Natural killer cell treated with Interleukin-12 subunit alpha and Interleukin-12 subunit beta and Interleukin-15 and Interleukin-18, amount 100 ng/mL, for 72 hours (primary cell): ENCODE results near the gene EVI2B. TPM values are rescaled to one million over a fixed set of nuclear protein-coding genes. Genes with fewer than 3 reads are reported as not detected.
"Not testable (repeated sequence)": the region's sequence is repeated elsewhere in the genome, so short reads cannot be mapped to it uniquely, and the experiment has no call there.

Experiments
- ATAC-seq, 2 donors: fragments of 150-1000 bp; cut with Tn5 transposase in 1 of 2; sonication (Bioruptor Pico), chemical (Tn5 transposase) in 1 of 2; 2 replicates each; pipeline ENCODE4 v1.10.0; 2021
- DNase-seq: peaks from one replicate; pipeline ENCODE4 v3.0.0; 2022; ENCODE audit warnings: low spot score
- H3K27ac Mint-ChIP-seq, 2 donors: 1 replicate in 1 of 2; 2 replicates in 1 of 2; pipeline ENCODE4 v1.8.0; 2022; ENCODE audit warnings: mixed read lengths in 2 of 2, mild to moderate bottlenecking in 1 of 2, moderate library complexity in 1 of 2
- H3K27me3 Mint-ChIP-seq, 2 donors: 1 replicate in 1 of 2; 2 replicates in 1 of 2; pipeline ENCODE4 v1.8.0; 2022; ENCODE audit warnings: mixed read lengths in 2 of 2
- H3K36me3 Mint-ChIP-seq: one replicate; pipeline ENCODE4 v1.8.0; 2022; ENCODE audit warnings: mixed read lengths
- H3K4me1 Mint-ChIP-seq, 2 donors: 1 replicate in 1 of 2; 2 replicates in 1 of 2; pipeline ENCODE4 v1.8.0; 2022; ENCODE audit warnings: low read depth in 2 of 2, mixed read lengths in 2 of 2, mild to moderate bottlenecking in 1 of 2
- H3K4me3 Mint-ChIP-seq: one replicate; pipeline ENCODE4 v1.8.0; 2022; ENCODE audit warnings: mixed read lengths
- H3K9me3 Mint-ChIP-seq: 2 replicates; pipeline ENCODE4 v1.8.0; 2022; ENCODE audit warnings: mixed read lengths
- total RNA-seq, 2 donors: library from RNA; stranded (reverse); gene quantifications; one replicate each; pipeline ENCODE4 v1.2.3, GENCODE V29; 2022

Gene EVI2B, protein sequence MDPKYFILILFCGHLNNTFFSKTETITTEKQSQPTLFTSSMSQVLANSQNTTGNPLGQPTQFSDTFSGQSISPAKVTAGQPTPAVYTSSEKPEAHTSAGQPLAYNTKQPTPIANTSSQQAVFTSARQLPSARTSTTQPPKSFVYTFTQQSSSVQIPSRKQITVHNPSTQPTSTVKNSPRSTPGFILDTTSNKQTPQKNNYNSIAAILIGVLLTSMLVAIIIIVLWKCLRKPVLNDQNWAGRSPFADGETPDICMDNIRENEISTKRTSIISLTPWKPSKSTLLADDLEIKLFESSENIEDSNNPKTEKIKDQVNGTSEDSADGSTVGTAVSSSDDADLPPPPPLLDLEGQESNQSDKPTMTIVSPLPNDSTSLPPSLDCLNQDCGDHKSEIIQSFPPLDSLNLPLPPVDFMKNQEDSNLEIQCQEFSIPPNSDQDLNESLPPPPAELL
- 10 to 100 TPM; 16.3 to 28.0 TPM for total RNA-seq

DNA sequence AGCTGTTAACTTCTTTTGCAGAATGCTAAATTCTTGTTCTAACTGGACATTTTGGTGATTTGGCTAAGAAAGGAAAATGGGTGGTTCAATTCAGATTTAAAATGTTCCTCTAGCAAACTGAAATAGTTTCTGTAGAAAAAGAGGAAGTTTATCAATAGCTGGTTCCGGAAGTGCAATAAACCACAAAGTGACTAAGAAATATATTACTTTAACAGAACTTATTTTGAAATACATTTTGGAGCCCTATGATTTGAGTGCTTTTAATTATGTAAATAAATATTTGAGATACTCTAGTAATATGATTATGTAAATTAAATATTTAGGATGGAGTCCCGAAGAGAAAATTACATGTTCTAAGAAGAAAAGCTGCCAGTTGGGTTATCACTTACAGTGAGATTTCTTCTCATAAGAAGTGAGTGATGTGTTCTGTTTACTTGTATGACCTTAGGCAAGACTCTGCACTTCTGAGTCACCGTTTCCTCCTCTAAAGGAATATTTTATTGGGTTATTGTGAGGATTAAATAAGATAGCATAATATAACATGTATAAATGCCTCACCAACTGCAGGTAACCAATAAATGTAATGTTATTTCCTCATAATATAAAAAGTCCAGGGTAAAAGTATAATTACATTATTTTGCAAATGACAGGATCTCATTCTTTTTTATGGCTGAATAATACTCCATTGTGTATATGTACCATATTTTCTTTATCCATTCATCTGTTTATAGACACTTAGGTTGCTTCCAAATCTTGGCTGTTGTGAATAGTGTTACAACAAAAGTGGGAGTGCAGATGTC, at the start of gene EVI2B:
EVI2B (minus strand) TSS at position 73 of the 800 bp plus-strand sequence. CDS start 8,445 bp downstream, outside the sequence.
- Mint-ChIP-seq H3K9me3 (no peaks in the 10 kb centered on the region), H3K27me3 (no peaks in the 10 kb centered on the region), H3K4me1 (peaks cover 39 to 60% of the 10 kb centered on the region in 2 donors), H3K27ac (peak within 1 kb of the TSS; percentile 90 to 93), H3K36me3 (peaks cover 11% of the 10 kb centered on the region), H3K4me3 (peak within 1 kb of the TSS; percentile 79)
- DNase-seq (peak; percentile 65), ATAC-seq (peak; percentile 77 to 79)

DNA sequence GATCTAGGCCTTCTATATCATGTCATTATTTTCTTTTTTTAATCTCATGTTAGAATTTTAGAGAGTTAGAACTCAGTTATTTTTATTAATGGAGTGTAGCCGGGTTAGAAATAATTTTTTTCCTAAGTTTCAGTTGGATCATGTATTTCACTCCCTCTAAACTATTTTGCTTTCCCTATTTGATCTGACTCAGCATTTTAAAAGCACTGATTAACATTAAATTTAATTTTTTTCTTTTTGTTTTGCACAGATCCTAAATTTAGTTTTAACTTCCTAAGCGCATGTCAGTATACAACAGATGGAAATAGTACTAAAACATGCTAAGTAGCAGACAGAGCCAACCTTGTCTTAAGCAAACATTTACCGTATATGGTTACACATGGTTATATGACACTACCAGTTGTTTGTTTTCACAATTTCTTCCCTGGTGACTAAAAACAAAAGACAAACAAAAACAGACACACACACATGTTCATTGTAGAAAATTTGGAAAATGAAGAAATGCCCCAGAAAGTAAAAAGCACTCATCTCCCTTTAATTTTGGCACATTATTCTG, 44.1 kb upstream of the EVI2B start:
- Mint-ChIP-seq H3K4me1 (no peaks in the 10 kb centered on the region), H3K9me3 (no peaks in the 10 kb centered on the region), H3K4me3 (no peak overlapping the region), H3K27ac (no peak overlapping the region), H3K36me3 (peaks cover 25% of the 10 kb centered on the region), H3K27me3 (no peaks in the 10 kb centered on the region)
- no peak for DNase-seq
- ATAC-seq: no peak

DNA sequence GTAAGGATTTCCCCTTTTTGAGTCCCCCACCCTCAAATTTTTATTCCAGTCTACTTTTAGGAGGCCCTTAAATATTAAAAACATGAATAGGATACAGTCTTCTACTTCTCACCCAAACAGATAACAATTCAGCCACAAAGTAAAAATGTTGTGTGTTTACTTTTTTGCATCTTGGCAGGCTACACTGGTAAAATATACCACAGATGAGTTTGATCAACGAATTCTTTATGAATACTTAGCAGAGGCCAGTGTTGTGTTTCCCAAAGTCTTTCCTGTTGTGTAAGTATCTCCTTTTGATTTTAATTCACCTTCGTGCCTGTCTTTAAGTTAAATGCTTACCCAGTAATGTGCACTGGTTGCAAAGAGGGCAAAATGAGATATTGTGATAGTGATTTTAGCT, 43.2 kb upstream of the EVI2B start:
- Mint-ChIP-seq H3K4me1 (no peaks in the 10 kb centered on the region), H3K27me3 (no peaks in the 10 kb centered on the region), H3K9me3 (no peaks in the 10 kb centered on the region), H3K27ac (no peak overlapping the region), H3K36me3 (peaks cover 25% of the 10 kb centered on the region), H3K4me3 (no peak overlapping the region)
- ATAC-seq (no peak), DNase-seq (no peak)

DNA sequence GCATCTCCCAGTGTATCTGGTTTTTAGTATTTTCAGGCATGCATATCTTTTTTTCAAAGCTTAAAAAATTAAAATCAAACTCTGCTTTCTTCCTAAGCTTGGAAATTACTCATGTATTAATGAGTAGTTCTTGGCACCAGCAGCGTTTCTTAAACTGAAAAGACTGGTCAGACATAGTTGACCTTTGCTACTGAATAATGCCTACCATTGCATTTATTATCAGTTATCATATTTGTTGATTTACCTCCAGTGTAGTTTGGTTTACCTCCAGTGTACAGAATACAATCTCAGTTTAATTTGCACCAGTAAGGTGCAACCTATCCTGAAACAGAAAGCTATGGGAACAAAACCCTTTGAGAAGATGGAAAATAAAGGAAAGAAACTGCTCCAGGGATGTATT, 42.1 kb upstream of the EVI2B start:
- H3K36me3 Mint-ChIP-seq: peaks cover 21% of the 10 kb centered on the region
- ATAC-seq: no peak
- H3K4me1 Mint-ChIP-seq: no peaks in the 10 kb centered on the region
- H3K4me3 Mint-ChIP-seq: no peak overlapping the region
- no peaks in the 10 kb centered on the region for H3K27me3 Mint-ChIP-seq
- H3K9me3 Mint-ChIP-seq: no peaks in the 10 kb centered on the region
- H3K27ac Mint-ChIP-seq: no peak overlapping the region
- no peak for DNase-seq

DNA sequence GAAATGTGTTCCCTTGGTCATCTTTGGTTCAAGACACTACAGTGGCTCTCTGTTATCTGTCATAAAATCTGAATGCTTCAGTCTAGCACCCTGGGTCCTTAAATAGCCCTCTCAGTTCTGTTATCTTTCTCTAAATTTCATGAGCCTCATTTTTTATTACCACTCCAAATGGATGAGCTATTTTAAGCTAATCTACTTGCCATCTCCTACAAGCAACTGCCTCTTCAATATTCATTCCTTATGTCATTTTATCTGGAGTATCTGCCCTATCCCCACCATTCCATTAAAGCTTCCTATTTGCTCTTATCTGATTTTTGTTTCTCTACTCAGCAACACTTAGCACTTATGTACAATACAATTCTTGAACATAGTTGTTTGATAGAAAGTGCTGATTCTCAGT, 35.6 kb upstream of the EVI2B start:
- no peaks in the 10 kb centered on the region for H3K27me3 Mint-ChIP-seq
- H3K9me3 Mint-ChIP-seq: no peaks in the 10 kb centered on the region
- H3K4me1 Mint-ChIP-seq: no peaks in the 10 kb centered on the region
- H3K36me3 Mint-ChIP-seq: peaks cover 19% of the 10 kb centered on the region
- ATAC-seq (no peak), DNase-seq (no peak)
- H3K27ac Mint-ChIP-seq: no peak overlapping the region
- no peak overlapping the region for H3K4me3 Mint-ChIP-seq

DNA sequence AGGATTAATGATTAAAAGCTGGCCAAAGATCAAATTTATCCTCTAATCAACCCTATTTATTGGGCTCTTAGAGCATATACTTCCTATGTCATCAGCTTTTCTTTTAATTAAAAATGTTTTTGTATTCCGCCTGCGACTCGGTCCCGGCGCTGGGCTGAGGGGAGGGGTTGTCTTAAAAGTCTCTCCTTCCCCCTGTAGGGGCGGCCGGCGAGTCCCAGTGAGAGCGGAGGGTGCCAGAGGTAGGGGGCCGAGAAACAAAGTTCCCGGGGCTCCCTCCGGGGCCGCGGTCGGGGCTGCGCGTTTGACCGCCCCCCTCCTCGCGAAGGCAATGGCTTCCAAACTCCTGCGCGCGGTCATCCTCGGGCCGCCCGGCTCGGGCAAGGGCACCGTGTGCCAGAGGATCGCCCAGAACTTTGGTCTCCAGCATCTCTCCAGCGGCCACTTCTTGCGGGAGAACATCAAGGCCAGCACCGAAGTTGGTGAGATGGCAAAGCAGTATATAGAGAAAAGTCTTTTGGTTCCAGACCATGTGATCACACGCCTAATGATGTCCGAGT, 31.4 kb upstream of the EVI2B start:
- H3K27me3 Mint-ChIP-seq, H3K4me3 Mint-ChIP-seq, H3K9me3 Mint-ChIP-seq, H3K4me1 Mint-ChIP-seq, H3K27ac Mint-ChIP-seq, DNase-seq: not testable (repeated sequence)
- H3K36me3 Mint-ChIP-seq: peaks cover 11% of the 10 kb centered on the region
- ATAC-seq: peak in 1 of 2 donors; percentile 32

DNA sequence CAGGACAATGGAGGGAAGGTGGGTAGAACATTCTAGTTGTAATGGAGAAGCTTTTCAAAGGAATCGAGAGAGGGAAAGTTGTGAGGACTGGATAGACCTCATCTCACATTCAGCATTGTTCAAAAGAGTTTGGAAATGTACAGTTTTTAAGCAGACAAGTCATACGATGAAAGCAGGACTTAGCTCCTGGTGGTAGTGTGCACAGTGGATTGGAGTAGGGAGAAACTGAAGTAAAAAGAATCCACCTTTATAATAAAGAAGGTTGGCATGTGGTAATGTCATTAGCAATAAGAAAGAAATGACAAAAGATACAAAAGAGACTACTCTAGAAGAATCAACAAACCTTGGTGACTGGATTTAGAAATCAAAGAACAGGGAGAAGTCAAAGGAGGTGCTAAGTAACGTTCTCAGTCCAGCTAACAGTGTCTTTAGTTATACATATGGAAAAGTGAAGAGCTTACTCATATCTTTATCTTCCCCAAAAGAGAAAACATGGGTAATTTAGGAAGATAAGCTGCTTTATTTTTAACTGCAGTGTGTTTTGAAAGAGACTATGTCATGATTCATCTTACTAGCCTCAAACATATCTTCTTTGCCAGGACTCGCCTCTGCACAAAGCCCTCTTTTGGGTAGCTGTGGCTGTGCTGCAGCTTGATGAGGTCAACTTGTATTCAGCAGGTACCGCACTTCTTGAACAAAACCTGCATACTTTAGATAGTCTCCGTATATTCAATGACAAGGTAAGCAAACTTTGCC, 26.2 kb upstream of the EVI2B start:
- peaks cover 5% of the 10 kb centered on the region for H3K36me3 Mint-ChIP-seq
- no peak overlapping the region for H3K27ac Mint-ChIP-seq
- DNase-seq (no peak), ATAC-seq (no peak)
- no peaks in the 10 kb centered on the region for H3K9me3 Mint-ChIP-seq
- H3K4me3 Mint-ChIP-seq: no peak overlapping the region
- no peaks in the 10 kb centered on the region for H3K27me3 Mint-ChIP-seq
- no peaks in the 10 kb centered on the region for H3K4me1 Mint-ChIP-seq

DNA sequence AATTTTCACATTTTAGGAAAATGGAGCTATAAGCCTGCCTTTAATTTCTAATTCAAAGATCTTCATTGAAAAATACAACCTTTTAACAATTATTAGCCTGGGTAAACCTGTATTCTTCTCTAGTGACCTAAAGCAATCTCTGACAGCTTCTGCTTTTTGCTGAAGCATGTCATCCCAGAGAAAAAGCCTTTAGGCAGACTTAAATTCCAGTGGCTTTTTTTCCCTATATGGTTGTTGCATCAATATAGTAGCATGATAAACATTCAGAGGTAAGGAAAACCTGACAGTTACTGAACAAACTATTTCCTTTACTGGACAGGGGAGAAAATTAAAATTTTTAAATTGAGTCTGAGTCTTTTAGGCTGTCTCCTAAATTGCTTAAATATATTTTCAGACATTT, 15.4 kb upstream of the EVI2B start:
- no peaks in the 10 kb centered on the region for H3K36me3 Mint-ChIP-seq
- H3K9me3 Mint-ChIP-seq: no peaks in the 10 kb centered on the region
- H3K4me3 Mint-ChIP-seq: no peak overlapping the region
- DNase-seq (no peak), ATAC-seq (no peak)
- H3K4me1 Mint-ChIP-seq: no peaks in the 10 kb centered on the region
- H3K27ac Mint-ChIP-seq: no peak overlapping the region
- no peaks in the 10 kb centered on the region for H3K27me3 Mint-ChIP-seq

DNA sequence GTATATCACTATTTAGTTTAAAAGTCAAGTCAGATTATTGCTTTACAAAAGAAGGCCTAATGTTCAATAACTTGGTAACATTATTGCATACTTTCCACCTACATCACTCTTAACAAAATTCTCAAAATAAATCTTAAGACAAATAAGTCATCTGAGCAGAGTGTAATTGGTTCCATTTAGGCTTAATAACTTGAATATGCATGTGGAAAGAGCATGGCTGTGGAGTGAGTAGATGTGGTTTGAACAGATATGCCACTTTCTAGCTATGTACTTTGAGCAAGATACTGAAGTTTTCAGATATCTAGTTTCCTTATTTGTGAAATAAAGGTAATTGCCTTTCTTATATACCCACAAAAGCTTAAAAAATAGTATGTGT, 14.3 kb upstream of the EVI2B start:
- no peak for ATAC-seq
- Mint-ChIP-seq H3K27ac (no peak overlapping the region), H3K4me3 (no peak overlapping the region), H3K4me1 (peaks cover 4 to 5% of the 10 kb centered on the region in 2 donors), H3K27me3 (no peaks in the 10 kb centered on the region), H3K9me3 (no peaks in the 10 kb centered on the region), H3K36me3 (no peaks in the 10 kb centered on the region)
- DNase-seq: no peak

DNA sequence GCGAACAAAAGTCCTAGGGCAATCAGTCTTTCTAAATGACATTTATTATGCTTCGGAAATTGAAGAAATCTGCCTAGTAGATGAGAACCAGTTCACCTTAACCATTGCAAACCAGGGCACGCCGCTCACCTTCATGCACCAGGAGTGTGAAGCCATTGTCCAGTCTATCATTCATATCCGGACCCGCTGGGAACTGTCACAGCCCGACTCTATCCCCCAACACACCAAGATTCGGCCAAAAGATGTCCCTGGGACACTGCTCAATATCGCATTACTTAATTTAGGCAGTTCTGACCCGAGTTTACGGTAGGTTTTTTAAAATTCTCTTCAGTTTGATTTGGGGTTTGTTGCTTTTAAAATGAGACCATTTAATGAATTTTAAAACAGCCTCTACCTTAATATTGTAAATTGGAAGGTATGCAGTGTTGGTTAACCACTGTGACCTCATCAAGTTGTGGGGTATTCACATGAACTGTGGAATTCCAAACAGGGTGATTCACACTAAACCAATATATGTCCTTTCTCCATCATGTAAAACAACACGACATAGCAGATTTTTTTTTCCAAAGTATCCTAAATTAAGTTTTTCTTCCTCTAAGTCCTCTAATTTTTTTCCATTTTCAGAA, 13.8 kb upstream of the EVI2B start:
- H3K4me3 Mint-ChIP-seq: no peak overlapping the region
- DNase-seq: no peak
- no peak for ATAC-seq
- H3K36me3 Mint-ChIP-seq: no peaks in the 10 kb centered on the region
- no peak overlapping the region for H3K27ac Mint-ChIP-seq
- H3K4me1 Mint-ChIP-seq: peaks cover 5 to 6% of the 10 kb centered on the region in 2 donors
- no peaks in the 10 kb centered on the region for H3K9me3 Mint-ChIP-seq
- no peaks in the 10 kb centered on the region for H3K27me3 Mint-ChIP-seq

DNA sequence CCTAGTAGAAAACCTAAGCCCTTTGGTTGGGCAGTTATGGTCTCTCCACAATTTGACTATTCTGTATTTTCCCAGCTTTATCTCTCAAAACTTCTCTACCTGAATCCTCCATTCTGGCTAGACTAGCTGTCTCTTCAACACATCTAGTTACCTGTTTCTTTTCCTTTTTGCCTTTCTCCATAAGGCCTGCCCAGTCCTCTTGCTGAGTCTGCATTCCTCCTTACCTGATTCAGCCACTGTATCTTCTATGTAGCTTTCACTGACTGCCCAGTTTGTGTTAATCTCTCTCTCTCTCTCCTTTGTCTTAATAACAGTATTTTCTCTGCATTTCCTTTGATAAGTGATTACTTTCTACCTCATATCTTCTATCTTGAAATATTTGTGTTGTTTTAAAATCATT, 9.7 kb upstream of the EVI2B start:
- ATAC-seq (no peak), DNase-seq (no peak)
- Mint-ChIP-seq H3K36me3 (peaks cover 4% of the 10 kb centered on the region), H3K9me3 (no peaks in the 10 kb centered on the region), H3K4me1 (peaks cover 21 to 33% of the 10 kb centered on the region in 2 donors), H3K4me3 (no peak overlapping the region), H3K27ac (peak overlapping the region; percentile 57 to 93), H3K27me3 (no peaks in the 10 kb centered on the region)

DNA sequence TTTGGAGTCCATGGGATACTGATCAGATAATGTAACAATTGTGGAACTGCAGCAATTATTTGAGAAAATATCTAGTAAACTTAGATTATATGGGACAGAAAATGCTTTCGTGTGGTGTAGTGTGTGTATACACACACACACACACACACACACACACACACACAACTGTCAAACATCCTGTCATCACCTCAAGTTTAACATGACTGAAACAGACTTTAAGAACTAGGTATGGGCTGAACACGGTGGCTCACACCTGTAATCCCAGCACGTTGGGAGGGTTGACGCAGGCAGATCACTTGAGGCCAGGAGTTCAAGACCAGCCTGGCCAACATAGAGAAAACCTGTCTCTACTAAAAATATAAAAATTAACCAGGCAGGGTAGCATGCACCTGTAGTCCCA, 8.1 kb upstream of the EVI2B start:
- Mint-ChIP-seq H3K4me3 (peak overlapping the region; percentile 91), H3K36me3 (peaks cover 11% of the 10 kb centered on the region), H3K27me3 (no peaks in the 10 kb centered on the region), H3K27ac (peak overlapping the region; percentile 93 to 94), H3K9me3 (no peaks in the 10 kb centered on the region), H3K4me1 (peaks cover 31 to 47% of the 10 kb centered on the region in 2 donors)
- ATAC-seq (peak; percentile 35 to 45), DNase-seq (no peak)

DNA sequence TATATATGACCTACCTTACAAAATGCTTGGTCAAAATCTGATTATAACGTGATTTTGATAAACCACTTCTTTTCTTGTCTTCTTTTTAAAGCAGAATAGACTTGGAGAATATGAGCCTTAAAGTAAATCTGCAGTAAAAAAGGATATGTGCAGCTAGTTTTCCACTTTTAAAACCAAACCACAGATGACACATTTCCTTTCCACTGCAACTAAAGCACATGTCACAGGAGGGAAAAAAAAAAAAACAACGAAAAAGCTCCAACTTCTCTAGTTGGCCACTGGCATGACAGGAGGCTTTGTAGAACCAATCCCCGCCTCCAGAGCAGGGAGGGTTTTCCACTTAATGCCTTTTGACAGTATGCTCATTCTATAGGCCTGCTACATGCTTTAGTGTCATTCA, 7.6 kb upstream of the EVI2B start, which contains the start of gene EVI2A:
EVI2A (minus strand) TSS at position 142 of the 400 bp plus-strand sequence. CDS start 2,609 bp downstream, outside the sequence.
- Mint-ChIP-seq H3K27me3 (no peaks in the 10 kb centered on the region), H3K27ac (peak within 1 kb of the TSS; percentile 93 to 94), H3K9me3 (no peaks in the 10 kb centered on the region), H3K4me1 (peaks cover 33 to 51% of the 10 kb centered on the region in 2 donors), H3K36me3 (peaks cover 11% of the 10 kb centered on the region), H3K4me3 (peak within 1 kb of the TSS; percentile 91)
- DNase-seq (peak; percentile 81), ATAC-seq (peak; percentile 89 to 93)
